Trophoblast cell (in vitro differentiated cells and primary cell): ENCODE results near the gene FCN1.

Experiments used
- DNase-seq, 2 donors: peaks; one replicate each; pipeline ENCODE4 v3.0.0-alpha.2; 2016
- H2AFZ ChIP-seq: 2 replicates; pipeline ENCODE4 v1.6.1; 2013; ENCODE audit warnings: low read length, moderate library complexity, mild to moderate bottlenecking; ENCODE audit not compliant: insufficient read depth, poor library complexity
- H2AK5ac ChIP-seq: 2 replicates; pipeline ENCODE4 v1.6.1; 2013; ENCODE audit warnings: mild to moderate bottlenecking, low read length
- H2BK120ac ChIP-seq: 2 replicates; pipeline ENCODE4 v1.6.1; 2013; ENCODE audit warnings: low read length, mild to moderate bottlenecking, moderate library complexity; ENCODE audit not compliant: insufficient read depth, poor library complexity
- H2BK12ac ChIP-seq: 2 replicates; pipeline ENCODE4 v1.6.1; 2013; ENCODE audit warnings: mild to moderate bottlenecking, low read length, moderate library complexity
- H2BK5ac ChIP-seq: 2 replicates; pipeline ENCODE4 v1.6.1; 2013; ENCODE audit warnings: low read length, low read depth, moderate library complexity, mild to moderate bottlenecking; ENCODE audit not compliant: poor library complexity
- H3K14ac ChIP-seq: 2 replicates; pipeline ENCODE4 v1.6.1; 2013; ENCODE audit warnings: mild to moderate bottlenecking, low read length
- H3K18ac ChIP-seq: 2 replicates; pipeline ENCODE4 v1.6.1; 2013; ENCODE audit warnings: mild to moderate bottlenecking, low read length
- H3K23ac ChIP-seq: 2 replicates; pipeline ENCODE4 v1.6.1; 2013; ENCODE audit warnings: low read length
- H3K27ac ChIP-seq: 2 replicates; pipeline ENCODE4 v1.5.1; 2013; ENCODE audit warnings: low read depth, mild to moderate bottlenecking, inconsistent platforms, low read length, moderate library complexity
- H3K27me3 ChIP-seq: 2 replicates; pipeline ENCODE4 v1.6.1; 2013; ENCODE audit warnings: inconsistent platforms, mild to moderate bottlenecking, low read length, moderate library complexity; ENCODE audit not compliant: insufficient read depth
- H3K36me3 ChIP-seq, 2 experiments: 1 replicate in 1 of 2; 2 replicates in 1 of 2; pipeline ENCODE4 v1.6.1; 2013; ENCODE audit warnings: low read length in 2 of 2, mild to moderate bottlenecking in 2 of 2, moderate library complexity in 1 of 2; ENCODE audit not compliant: insufficient read depth in 2 of 2, control insufficient read depth in 1 of 2
- H3K4ac ChIP-seq: 2 replicates; pipeline ENCODE4 v1.6.1; 2013; ENCODE audit warnings: low read depth, mild to moderate bottlenecking, low read length, moderate library complexity
- H3K4me1 ChIP-seq, 2 experiments: 1 replicate in 1 of 2; 2 replicates in 1 of 2; pipeline ENCODE4 v1.6.1; 2013; ENCODE audit warnings: low read length in 2 of 2, mild to moderate bottlenecking in 2 of 2, moderate library complexity in 1 of 2; ENCODE audit not compliant: insufficient read depth in 2 of 2, control insufficient read depth in 1 of 2
- H3K4me2 ChIP-seq: 2 replicates; pipeline ENCODE4 v1.6.1; 2013; ENCODE audit warnings: inconsistent platforms, mild to moderate bottlenecking, low read length, moderate library complexity
- H3K4me3 ChIP-seq: 2 replicates; pipeline ENCODE4 v1.5.1; 2013; ENCODE audit warnings: mild to moderate bottlenecking, low read depth, low read length, inconsistent platforms
- H3K79me1 ChIP-seq: one replicate; pipeline ENCODE4 v1.6.1; 2013; ENCODE audit warnings: low read length
- H3K79me2 ChIP-seq: 2 replicates; pipeline ENCODE4 v1.6.1; 2013; ENCODE audit warnings: low read length, mild to moderate bottlenecking; ENCODE audit not compliant: control insufficient read depth, insufficient read depth, poor library complexity
- H3K9ac ChIP-seq: 2 replicates; pipeline ENCODE4 v1.6.1; 2013; ENCODE audit warnings: mild to moderate bottlenecking, low read length
- H3K9me3 ChIP-seq: 2 replicates; pipeline ENCODE4 v1.6.1; 2013; ENCODE audit warnings: low read depth, mild to moderate bottlenecking, control low read depth, inconsistent platforms, low read length; ENCODE audit not compliant: insufficient read depth
- H4K12ac ChIP-seq: 2 replicates; pipeline ENCODE4 v1.6.1; 2013; ENCODE audit warnings: low read depth, mild to moderate bottlenecking, low read length, moderate library complexity
- H4K8ac ChIP-seq: 2 replicates; pipeline ENCODE4 v1.6.1; 2013; ENCODE audit warnings: low read depth, mild to moderate bottlenecking, low read length, moderate library complexity
- H4K91ac ChIP-seq: one replicate; pipeline ENCODE4 v1.6.1; 2013; ENCODE audit warnings: low read depth, mild to moderate bottlenecking, low read length, moderate library complexity
- WGBS: extraction: QIAGEN DNeasy Blood & Tissue Kit; methylation state at CpG from one replicate; pipeline ENCODE4 v1.1.7; 2013; ENCODE audit warnings: missing lambda C conversion rate; ENCODE audit not compliant: insufficient read length, insufficient coverage; ENCODE audit errors: extremely low coverage; 5-methylcytosine and 5-hydroxymethylcytosine counted together

FCN1 gene

GRCh38 chr9:134863306-134863902 lies 54.3 kb downstream of the FCN1 start:
- H3K36me3 ChIP-seq = no peaks in the 10 kb centered on the region
- no peak overlapping the region for H4K12ac ChIP-seq
- H3K27me3 ChIP-seq = no peaks in the 10 kb centered on the region
- no peak overlapping the region for H2AK5ac ChIP-seq
- no peak overlapping the region for H4K8ac ChIP-seq
- no peak overlapping the region for H4K91ac ChIP-seq
- H3K18ac ChIP-seq = no peak overlapping the region
- no CpG with 5 or more reads among the region's 16 CpGs for WGBS
- H2AFZ ChIP-seq = no peak overlapping the region
- H3K79me1 ChIP-seq = no peaks in the 10 kb centered on the region
- H2BK120ac ChIP-seq = no peak overlapping the region
- no peak overlapping the region for H3K4me2 ChIP-seq
- no peak overlapping the region for H3K27ac ChIP-seq
- H3K14ac ChIP-seq = no peak overlapping the region
- no peak overlapping the region for H3K4ac ChIP-seq
- no peak overlapping the region for H3K23ac ChIP-seq
- no peak overlapping the region for H2BK12ac ChIP-seq
- H3K4me3 ChIP-seq = no peak overlapping the region
- H3K9me3 ChIP-seq = peaks cover 8% of the 10 kb centered on the region
- H3K4me1 ChIP-seq = no peaks in the 10 kb centered on the region
- no peaks in the 10 kb centered on the region for H3K79me2 ChIP-seq
- no peak for DNase-seq
- H2BK5ac ChIP-seq = no peak overlapping the region
- no peak overlapping the region for H3K9ac ChIP-seq

- Histone ChIP-seq H3K9ac (no peak overlapping the region), H3K23ac (no peak overlapping the region), H3K79me2 (no peaks in the 10 kb centered on the region), H3K27ac (no peak overlapping the region), H3K14ac (no peak overlapping the region), H2BK12ac (no peak overlapping the region), H3K27me3 (no peaks in the 10 kb centered on the region), H2BK120ac (no peak overlapping the region), H3K36me3 (no peaks in the 10 kb centered on the region), H2AK5ac (no peak overlapping the region), H4K12ac (no peak overlapping the region), H3K18ac (no peak overlapping the region), H3K4me1 (no peaks in the 10 kb centered on the region), H2AFZ (no peak overlapping the region), H3K4me2 (no peak overlapping the region), H3K9me3 (peaks cover 10% of the 10 kb centered on the region), H4K91ac (no peak overlapping the region), H2BK5ac (no peak overlapping the region), H4K8ac (no peak overlapping the region), H3K4me3 (peak overlapping the region; percentile 38), H3K79me1 (no peaks in the 10 kb centered on the region), H3K4ac (no peak overlapping the region)
- WGBS = no CpG with 5 or more reads among the region's 17 CpGs
- no peak for DNase-seq
Observed at GRCh38 chr9:134861595-134862334, 55.9 kb downstream of the FCN1 start.

- Histone ChIP-seq H3K14ac (no peak overlapping the region), H3K4me1 (no peaks in the 10 kb centered on the region), H3K4me2 (no peak overlapping the region), H2BK12ac (no peak overlapping the region), H3K36me3 (no peaks in the 10 kb centered on the region), H3K27me3 (no peaks in the 10 kb centered on the region), H4K8ac (no peak overlapping the region), H2BK5ac (no peak overlapping the region), H2BK120ac (no peak overlapping the region), H3K18ac (no peak overlapping the region), H4K12ac (no peak overlapping the region), H2AK5ac (no peak overlapping the region), H2AFZ (no peak overlapping the region), H3K4me3 (no peak overlapping the region), H3K27ac (no peak overlapping the region), H3K79me1 (no peaks in the 10 kb centered on the region), H3K23ac (no peak overlapping the region), H4K91ac (no peak overlapping the region), H3K9ac (no peak overlapping the region), H3K4ac (no peak overlapping the region), H3K9me3 (peaks cover 12% of the 10 kb centered on the region), H3K79me2 (no peaks in the 10 kb centered on the region)
- no CpG with 5 or more reads among the region's 13 CpGs for WGBS
- no peak for DNase-seq
Observed at GRCh38 chr9:134860510-134860909, 57.2 kb downstream of the FCN1 start.

- Histone ChIP-seq H2BK12ac (no peak overlapping the region), H3K9ac (no peak overlapping the region), H2AK5ac (no peak overlapping the region), H3K79me1 (no peaks in the 10 kb centered on the region), H3K36me3 (no peaks in the 10 kb centered on the region), H3K9me3 (peaks cover 23% of the 10 kb centered on the region), H3K4me1 (no peaks in the 10 kb centered on the region), H3K14ac (no peak overlapping the region), H4K8ac (no peak overlapping the region), H3K27ac (no peak overlapping the region), H3K79me2 (no peaks in the 10 kb centered on the region), H3K4ac (no peak overlapping the region), H2BK5ac (no peak overlapping the region), H4K12ac (no peak overlapping the region), H3K23ac (no peak overlapping the region), H4K91ac (no peak overlapping the region), H3K27me3 (no peaks in the 10 kb centered on the region), H3K4me2 (no peak overlapping the region), H2BK120ac (no peak overlapping the region), H3K4me3 (no peak overlapping the region), H2AFZ (no peak overlapping the region), H3K18ac (no peak overlapping the region)
- no CpG with 5 or more reads among the region's 11 CpGs for WGBS
- DNase-seq = no peak
Observed at GRCh38 chr9:134858051-134858841, 59.5 kb downstream of the FCN1 start.
